ENCODE measurements around the gene CCDC178. TPM values are rescaled to one million over a fixed set of nuclear protein-coding genes. Genes with fewer than 3 reads are reported as not detected.

CCDC178 gene
- total RNA-seq, 2 donors from 2014 or later, result not detected

DNA sequence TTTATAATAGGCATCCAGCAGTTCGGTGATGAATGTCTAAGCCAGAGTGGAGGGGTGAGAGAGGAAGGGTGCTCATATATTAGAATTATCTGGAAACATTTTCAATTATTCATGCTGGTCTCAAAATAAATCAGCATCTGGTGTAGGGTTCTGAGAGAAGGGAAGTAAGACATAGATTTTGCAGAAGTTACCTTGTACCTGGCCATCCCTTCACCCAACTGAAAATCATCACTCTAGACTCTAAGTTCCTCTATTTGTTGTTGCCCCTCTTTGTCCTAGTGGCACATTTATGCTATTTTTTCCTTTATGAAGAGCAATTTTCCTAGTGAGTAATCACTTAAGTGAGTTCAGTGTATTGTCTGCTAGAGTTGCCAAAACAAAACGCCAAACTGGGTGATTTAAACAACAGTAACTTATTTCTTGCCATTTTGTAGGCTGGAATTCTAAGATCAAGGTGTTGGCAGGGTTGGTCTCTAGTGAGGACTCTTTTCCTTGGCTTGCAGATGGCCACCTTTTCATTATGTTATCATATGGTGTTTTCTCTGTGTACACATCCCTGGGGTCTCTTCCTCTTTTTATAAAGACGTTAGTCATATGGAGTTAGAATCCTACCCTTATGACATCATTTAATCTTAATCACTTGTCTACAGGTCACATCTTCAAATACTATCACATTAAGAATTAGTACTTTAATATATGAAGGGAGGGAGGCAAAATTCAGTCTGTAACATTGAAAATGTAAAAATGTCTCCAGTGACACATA is 537.8 kb downstream of the CCDC178 start:
- DNase-seq, result no peak
- Mint-ChIP-seq H3K36me3 (ENCODE audit: low read depth) (no peaks in the 10 kb centered on the region), H3K4me1 (no peaks in the 10 kb centered on the region), H3K4me3 (no peak overlapping the region), H3K27me3 (no peaks in the 10 kb centered on the region), H3K27ac (no peak overlapping the region)
- ATAC-seq, result peak; percentile 51
- no peaks in the 10 kb centered on the region for H3K9me3 ChIP-seq (ENCODE audit: control insufficient read depth, low read length, poor library complexity, severe bottlenecking)

DNA sequence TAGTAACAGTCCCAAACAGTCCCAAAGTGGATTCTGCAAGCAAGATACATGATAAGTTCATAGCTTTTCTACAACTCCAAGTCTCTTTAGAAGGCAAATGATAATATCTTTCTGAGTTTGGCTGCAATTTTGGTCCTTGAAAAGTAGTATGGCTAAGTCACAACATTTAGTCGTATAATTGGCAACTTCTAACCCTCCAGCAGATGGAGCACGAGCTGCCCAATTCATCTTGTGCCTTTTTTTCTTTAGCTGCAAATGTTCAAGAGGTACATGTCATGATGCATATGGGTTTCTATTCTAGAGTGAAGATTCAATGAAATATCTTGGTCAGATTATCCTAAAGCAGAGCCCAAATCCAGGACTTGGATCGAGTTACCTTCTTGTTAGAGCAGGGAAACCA is 540.7 kb downstream of the CCDC178 start:
- no peak overlapping the region for H3K27ac Mint-ChIP-seq
- no peaks in the 10 kb centered on the region for H3K27me3 Mint-ChIP-seq
- no peaks in the 10 kb centered on the region for H3K36me3 Mint-ChIP-seq (ENCODE audit: low read depth)
- no peaks in the 10 kb centered on the region for H3K9me3 ChIP-seq (ENCODE audit: control insufficient read depth, low read length, poor library complexity, severe bottlenecking)
- ATAC-seq (no peak), DNase-seq (no peak)
- no peak overlapping the region for H3K4me3 Mint-ChIP-seq
- no peaks in the 10 kb centered on the region for H3K4me1 Mint-ChIP-seq

DNA sequence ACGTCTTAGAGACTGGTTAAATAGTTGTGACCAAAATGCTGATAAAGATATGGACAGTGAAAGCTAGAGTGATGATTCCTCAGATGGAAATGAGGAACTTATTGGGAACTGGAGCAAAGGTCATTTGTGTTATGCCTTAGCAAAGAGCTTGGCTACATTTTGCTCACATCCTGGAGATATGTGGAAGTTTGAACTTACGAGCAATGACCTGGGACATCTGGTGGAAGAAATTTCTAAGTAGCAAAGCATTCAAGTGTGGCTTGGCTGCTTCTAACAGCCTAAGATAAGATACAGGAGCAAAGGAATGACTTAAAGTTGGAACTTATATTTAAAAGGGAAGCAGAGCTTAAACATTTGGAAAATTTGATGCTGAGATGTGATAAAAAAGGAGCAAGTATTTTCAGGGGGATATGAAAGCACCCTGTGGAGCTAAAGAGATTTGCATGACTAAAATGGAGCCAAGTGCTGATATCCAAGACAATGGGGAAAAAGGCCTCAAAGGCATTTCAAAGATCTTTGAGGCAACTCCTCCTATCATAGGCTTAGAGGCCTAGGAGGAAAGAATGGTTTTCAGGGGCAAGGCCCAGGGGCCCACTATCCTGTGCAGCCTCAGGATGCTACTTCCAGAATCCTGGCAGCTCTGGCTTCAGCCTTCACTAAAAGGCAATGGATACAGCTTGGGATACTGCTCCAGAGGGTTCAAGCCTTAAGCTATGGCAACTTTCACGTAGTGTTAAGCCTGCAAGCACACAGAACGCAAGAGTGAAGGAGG is 543.6 kb downstream of the CCDC178 start:
- H3K4me1 Mint-ChIP-seq, result no peaks in the 10 kb centered on the region
- DNase-seq, result no peak
- H3K27me3 Mint-ChIP-seq, result no peaks in the 10 kb centered on the region
- H3K4me3 Mint-ChIP-seq, result no peak overlapping the region
- H3K36me3 Mint-ChIP-seq (ENCODE audit: low read depth), result no peaks in the 10 kb centered on the region
- no peak for ATAC-seq
- no peak overlapping the region for H3K27ac Mint-ChIP-seq
- no peaks in the 10 kb centered on the region for H3K9me3 ChIP-seq (ENCODE audit: control insufficient read depth, low read length, poor library complexity, severe bottlenecking)

DNA sequence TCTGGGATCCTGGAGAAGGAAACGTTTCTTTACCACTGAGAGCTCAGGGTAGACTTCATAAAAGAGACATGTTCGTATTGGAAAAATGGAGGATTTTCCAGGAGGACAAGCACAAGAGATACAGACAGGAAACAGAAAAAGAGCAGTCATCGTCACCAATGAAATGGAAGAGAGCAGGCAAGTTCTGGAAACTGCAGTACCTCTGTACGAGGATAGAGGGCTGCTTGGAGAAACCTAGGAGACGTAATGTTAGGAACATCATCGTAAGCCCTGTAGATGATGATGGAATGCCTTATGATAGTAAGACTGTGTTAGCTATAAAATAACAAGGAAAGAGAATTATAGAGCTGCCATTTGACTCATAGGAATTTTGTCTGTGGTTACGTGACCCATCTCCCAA is 546.6 kb downstream of the CCDC178 start:
- Mint-ChIP-seq H3K27ac (no peak overlapping the region), H3K27me3 (no peaks in the 10 kb centered on the region), H3K4me3 (no peak overlapping the region), H3K36me3 (ENCODE audit: low read depth) (no peaks in the 10 kb centered on the region), H3K4me1 (no peaks in the 10 kb centered on the region)
- no peaks in the 10 kb centered on the region for H3K9me3 ChIP-seq (ENCODE audit: control insufficient read depth, low read length, poor library complexity, severe bottlenecking)
- DNase-seq, result no peak
- no peak for ATAC-seq

DNA sequence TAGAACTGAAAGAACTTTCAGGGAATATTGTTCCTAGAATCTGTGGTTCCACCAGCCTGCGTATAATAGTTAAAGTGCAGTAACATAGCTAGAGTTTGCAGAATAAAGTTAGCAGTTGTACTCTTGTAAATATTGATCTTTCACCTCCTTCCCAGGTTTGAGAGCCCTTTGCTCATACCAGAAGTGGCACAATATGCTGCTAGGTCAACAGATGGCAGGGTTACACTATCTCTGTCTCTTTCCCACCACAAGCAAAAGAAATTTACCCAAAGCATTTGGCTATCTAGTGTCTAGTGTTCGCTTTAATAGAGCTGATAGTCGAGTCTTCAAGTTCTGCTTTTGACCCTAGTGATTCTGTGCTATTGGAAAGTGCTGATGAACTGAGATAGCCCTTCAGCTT is 548.7 kb downstream of the CCDC178 start:
- DNase-seq, result no peak
- H3K9me3 ChIP-seq (ENCODE audit: control insufficient read depth, low read length, poor library complexity, severe bottlenecking), result no peaks in the 10 kb centered on the region
- no peaks in the 10 kb centered on the region for H3K36me3 Mint-ChIP-seq (ENCODE audit: low read depth)
- ATAC-seq, result no peak
- no peaks in the 10 kb centered on the region for H3K4me1 Mint-ChIP-seq
- no peak overlapping the region for H3K27ac Mint-ChIP-seq
- H3K27me3 Mint-ChIP-seq, result no peaks in the 10 kb centered on the region
- no peak overlapping the region for H3K4me3 Mint-ChIP-seq

DNA sequence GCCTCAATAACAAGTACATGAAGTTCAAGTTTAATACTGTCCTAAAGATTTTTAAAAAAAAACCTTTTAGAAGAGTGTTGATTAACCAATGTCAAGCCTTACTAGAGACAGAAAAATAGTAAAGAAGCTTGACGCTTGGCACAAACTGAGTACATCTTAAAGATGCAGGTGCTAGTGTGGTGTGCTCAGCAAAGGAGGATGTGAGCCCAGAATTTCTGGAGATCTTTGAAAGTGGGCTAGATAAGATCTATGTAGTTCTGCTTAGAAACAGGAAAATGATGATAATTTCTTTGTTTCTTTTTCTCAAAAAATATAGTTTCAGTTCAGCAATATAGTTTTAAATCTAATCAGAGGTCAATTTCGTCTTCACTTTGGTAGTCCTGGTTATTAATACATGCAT is 549.4 kb downstream of the CCDC178 start:
- H3K27me3 Mint-ChIP-seq, result no peaks in the 10 kb centered on the region
- H3K9me3 ChIP-seq (ENCODE audit: control insufficient read depth, low read length, poor library complexity, severe bottlenecking), result no peaks in the 10 kb centered on the region
- ATAC-seq (no peak), DNase-seq (no peak)
- H3K27ac Mint-ChIP-seq, result no peak overlapping the region
- no peak overlapping the region for H3K4me3 Mint-ChIP-seq
- H3K36me3 Mint-ChIP-seq (ENCODE audit: low read depth), result no peaks in the 10 kb centered on the region
- H3K4me1 Mint-ChIP-seq, result no peaks in the 10 kb centered on the region

DNA sequence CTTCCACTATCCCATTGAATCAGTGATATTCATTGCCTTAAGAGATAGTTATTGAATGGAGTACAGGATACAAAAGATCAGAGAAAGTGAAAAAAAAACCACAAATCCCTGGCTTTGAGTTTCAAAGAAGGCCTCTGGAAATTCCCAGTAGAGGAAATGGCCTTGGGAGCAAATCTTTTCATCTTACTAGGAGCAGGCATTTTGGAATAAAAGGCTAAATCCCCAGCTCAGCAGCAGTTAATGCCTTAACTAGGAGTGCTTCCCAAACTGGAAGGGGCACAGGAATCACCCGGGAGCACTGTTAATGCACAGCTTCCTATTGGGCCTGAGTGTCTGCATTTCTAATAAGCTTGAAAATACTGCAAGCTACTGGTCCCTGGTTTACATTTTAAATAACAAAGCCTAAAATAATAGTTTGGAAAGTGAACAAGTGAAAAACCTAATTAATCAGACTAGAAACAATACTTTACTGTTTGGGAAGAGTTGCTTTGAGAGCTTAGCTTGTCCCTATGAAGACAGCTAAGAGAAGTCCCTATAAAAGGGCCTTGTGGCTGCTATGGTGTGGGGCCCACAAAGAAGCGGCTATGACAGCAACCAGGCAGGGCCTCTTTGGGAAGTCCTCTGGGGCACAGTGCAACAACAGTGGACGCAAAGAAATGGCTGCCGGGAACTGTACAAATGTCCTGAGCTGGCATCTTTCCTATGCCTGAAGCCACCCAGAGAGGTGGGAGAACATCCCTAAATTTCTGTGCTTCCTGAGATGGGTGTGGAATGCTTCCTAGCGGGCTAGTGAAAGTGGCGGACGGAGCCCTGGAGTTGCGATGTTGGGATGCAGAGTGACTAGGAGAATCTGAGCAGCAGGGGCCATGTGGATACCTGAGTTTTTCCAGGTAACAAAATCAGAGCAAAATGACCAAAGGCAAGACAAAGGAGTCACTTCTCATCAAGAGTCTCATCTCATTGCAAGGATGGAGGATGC is 550.6 kb downstream of the CCDC178 start:
- H3K27me3 Mint-ChIP-seq, result no peaks in the 10 kb centered on the region
- H3K36me3 Mint-ChIP-seq (ENCODE audit: low read depth), result no peaks in the 10 kb centered on the region
- DNase-seq (no peak), ATAC-seq (no peak)
- no peak overlapping the region for H3K4me3 Mint-ChIP-seq
- no peaks in the 10 kb centered on the region for H3K9me3 ChIP-seq (ENCODE audit: control insufficient read depth, low read length, poor library complexity, severe bottlenecking)
- no peak overlapping the region for H3K27ac Mint-ChIP-seq
- H3K4me1 Mint-ChIP-seq, result no peaks in the 10 kb centered on the region

DNA sequence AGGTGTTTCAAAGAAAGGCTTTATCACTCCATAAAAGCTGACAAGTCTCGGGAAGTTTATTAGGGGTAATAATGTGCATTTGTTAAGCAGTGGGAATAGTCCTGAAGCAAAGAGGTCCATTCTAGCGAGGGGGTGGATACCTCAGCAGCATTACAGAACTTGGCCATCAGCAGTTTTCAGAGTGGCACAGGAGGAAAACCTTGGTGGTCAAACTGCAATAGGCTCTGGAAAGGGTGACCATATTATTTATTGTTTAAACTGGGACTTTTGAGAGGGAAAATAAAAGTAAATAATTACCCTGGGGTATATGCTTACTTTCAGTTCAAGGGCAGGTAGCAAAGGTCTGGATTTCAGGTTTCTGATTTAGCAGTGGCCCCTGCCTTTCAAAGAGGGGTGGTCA is 552.2 kb downstream of the CCDC178 start:
- Mint-ChIP-seq H3K27me3 (no peaks in the 10 kb centered on the region), H3K4me3 (no peak overlapping the region), H3K27ac (no peak overlapping the region), H3K36me3 (ENCODE audit: low read depth) (no peaks in the 10 kb centered on the region), H3K4me1 (no peaks in the 10 kb centered on the region)
- no peak for ATAC-seq
- no peak for DNase-seq
- no peaks in the 10 kb centered on the region for H3K9me3 ChIP-seq (ENCODE audit: control insufficient read depth, low read length, poor library complexity, severe bottlenecking)

Other genes starting within 250 kb of the CCDC178 start
- not detected for gene ASXL3, start 137.5 kb upstream of the CCDC178 start, total RNA-seq